Gastrocnemius medialis (tissue), 4 donors: ENCODE measurements around the gene ATP7B. TPM values are rescaled to one million over a fixed set of nuclear protein-coding genes. Genes with fewer than 3 reads are reported as not detected.

Experiments used
- ATAC-seq, 2 donors: fragments of 150-250 bp; one replicate each; pipeline ENCODE4 v1.9.1; 2016
- DNase-seq, 2 donors: peaks; one replicate each; pipeline ENCODE4 v3.0.0-alpha.2; 2019
- H3K27ac ChIP-seq, 4 donors: fragments of 200-600 bp; sonication (generic); 1 replicate in 1 of 4; 2 replicates in 3 of 4; pipeline ENCODE4 v1.5.1; 2016 to 2018; ENCODE audit warnings: mild to moderate bottlenecking in 2 of 4, moderate library complexity in 1 of 4
- H3K27me3 ChIP-seq, 3 donors: fragments of 200-600 bp; sonication (generic) in 2 of 3; 1 replicate in 1 of 3; 2 replicates in 2 of 3; pipeline versions ENCODE4 v1.5.1 to v1.6.0; 2016 to 2019; ENCODE audit warnings: mild to moderate bottlenecking in 1 of 3, moderate library complexity in 1 of 3
- H3K36me3 ChIP-seq, 2 donors: fragments of 200-600 bp; sonication (generic) in 1 of 2; one replicate each; pipeline ENCODE4 v1.5.1; 2017 to 2018
- H3K4me1 ChIP-seq, 2 donors: fragments of 200-600 bp; sonication (generic) in 1 of 2; one replicate each; pipeline ENCODE4 v1.5.1; 2016 to 2017; ENCODE audit warnings: mild to moderate bottlenecking in 2 of 2
- H3K4me3 ChIP-seq, 4 donors: fragments of 200-600 bp; sonication (generic) in 3 of 4; 1 replicate in 1 of 4; 2 replicates in 3 of 4; pipeline ENCODE4 v1.5.1; 2016 to 2019; ENCODE audit warnings: mild to moderate bottlenecking in 2 of 4
- H3K9me3 ChIP-seq, 3 donors: fragments of 200-600 bp; sonication (generic) in 2 of 3; 1 replicate in 1 of 3; 2 replicates in 2 of 3; pipeline ENCODE4 v1.5.1; 2016 to 2019
- CTCF ChIP-seq, 5 experiments: fragments of 450-650 bp in 3 of 5; fragments of 200-600 bp in 2 of 5; sonication (generic) in 2 of 5; IDR thresholded peaks in 4 of 5; conservative IDR thresholded peaks in 1 of 5; 1 replicate in 4 of 5; 2 replicates in 1 of 5; pipeline ENCODE4 v1.5.1; 2016 to 2019; ENCODE audit warnings: antibody characterized with exemption in 5 of 5, mild to moderate bottlenecking in 3 of 5, moderate library complexity in 3 of 5
- POLR2A ChIP-seq, 2 donors: fragments of 450-650 bp; IDR thresholded peaks; one replicate each; pipeline ENCODE4 v1.6.1; 2017; ENCODE audit warnings: antibody characterized with exemption in 2 of 2, mild to moderate bottlenecking in 2 of 2, moderate library complexity in 2 of 2
- in situ Hi-C, 4 donors: fragments of 200-750 bp; cut with MboI; loops; one replicate each; pipeline versions ENCODE4 v1.15.0 to v1.8.0; 2017; ENCODE audit warnings: low sequenced_read_pairs in 4 of 4
- intact Hi-C: fragments of 100-400 bp; cut with DNase I; formaldehyde crosslinking; loops from one replicate; pipeline ENCODE4 v1.15.1; 2023; ENCODE audit warnings: low total_unique reads
- total RNA-seq, 4 donors: library from RNA; depleted of rRNA; stranded (reverse); fragments of >200 nt; gene quantifications; one replicate each; pipeline versions ENCODE4 v1.1.0 to v1.2.3, GENCODE V29; 2016

Gene ATP7B
- total RNA-seq, 4 donors from 2014 or later: 1.6 to 3.3 (median 2.6) TPM

DNA sequence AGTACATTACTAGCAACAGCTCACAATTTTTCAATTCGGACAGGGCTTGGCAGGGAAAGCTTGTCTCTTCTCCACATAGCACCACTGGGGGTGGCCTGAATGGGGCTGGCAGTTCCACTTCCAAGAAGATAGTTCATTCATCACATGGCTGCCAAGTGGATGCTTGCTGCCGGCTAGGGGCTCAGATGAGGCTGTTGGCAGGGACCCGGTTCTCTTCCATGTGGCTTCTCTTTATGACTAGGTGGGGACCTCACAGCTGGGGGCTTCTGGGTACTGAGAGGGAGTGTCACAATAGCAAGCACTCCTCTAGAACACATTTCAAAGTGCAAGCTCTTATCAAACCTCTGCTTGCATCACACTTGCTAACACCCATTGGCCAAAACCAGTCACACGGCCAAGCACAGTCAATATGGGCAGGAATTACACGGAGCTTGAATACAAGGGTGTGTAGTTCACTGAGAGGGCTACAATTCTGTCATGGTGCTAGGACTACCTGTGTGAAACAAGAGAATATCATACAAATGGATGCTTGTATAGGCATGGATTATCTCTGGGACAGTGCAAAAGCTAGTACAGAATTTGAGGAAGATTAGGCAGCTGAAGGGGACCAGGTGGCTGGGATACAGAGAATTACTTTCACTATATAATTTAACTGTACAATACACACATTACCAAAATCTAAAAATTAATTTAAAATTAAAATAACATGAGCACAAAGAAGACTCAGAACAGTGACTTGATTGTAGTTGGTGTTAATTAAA lies 32.3 kb downstream of the ATP7B start:
- H3K27ac ChIP-seq: no peak overlapping the region
- TF ChIP-seq CTCF (IDR thresholded peaks at IDR 0.05 in 4 of 5, conservative IDR thresholded peaks at IDR 0.05 in 1 of 5) (no peak), POLR2A (IDR thresholded peaks at IDR 0.05) (no peak)

DNA sequence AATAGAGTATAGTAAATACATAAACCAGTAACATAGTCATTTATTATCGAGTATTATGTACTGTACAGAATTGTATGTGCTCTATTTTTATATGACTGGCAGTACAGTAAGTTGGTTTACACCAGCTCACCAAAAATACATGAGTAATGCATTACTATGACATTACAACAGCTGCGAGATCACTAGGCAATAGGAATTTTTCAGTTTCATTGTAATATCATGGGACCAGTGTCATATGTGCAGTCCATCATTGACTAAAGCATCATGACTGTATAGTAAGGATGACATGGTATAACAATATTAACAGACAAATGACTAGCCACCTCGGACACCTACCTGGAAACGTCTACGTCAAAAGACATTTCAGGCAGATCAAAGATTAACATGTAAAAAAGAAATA lies 33.6 kb downstream of the ATP7B start:
- H3K4me1 ChIP-seq: no peaks in the 10 kb centered on the region
- intact Hi-C loops: no loop called here
- no peaks in the 10 kb centered on the region for H3K36me3 ChIP-seq
- H3K9me3 ChIP-seq: no peaks in the 10 kb centered on the region
- no peaks in the 10 kb centered on the region for H3K27me3 ChIP-seq
- DNase-seq (no peak), ATAC-seq (no peak)
- no peak overlapping the region for H3K4me3 ChIP-seq
- TF ChIP-seq CTCF (IDR thresholded peaks at IDR 0.05 in 4 of 5, conservative IDR thresholded peaks at IDR 0.05 in 1 of 5) (no peak), POLR2A (IDR thresholded peaks at IDR 0.05) (no peak)
- H3K27ac ChIP-seq: no peak overlapping the region
- in situ Hi-C loops: no loop called here

More for the DNA sequence above, 32.3 kb downstream of the ATP7B start:
- H3K4me3 ChIP-seq: no peak overlapping the region
- H3K4me1 ChIP-seq: no peaks in the 10 kb centered on the region
- H3K36me3 ChIP-seq: no peaks in the 10 kb centered on the region
- no peak for ATAC-seq
- H3K9me3 ChIP-seq: no peaks in the 10 kb centered on the region
- no peaks in the 10 kb centered on the region for H3K27me3 ChIP-seq
- DNase-seq: no peak
- intact Hi-C loops (no loop called here), in situ Hi-C loops (no loop called here)

DNA sequence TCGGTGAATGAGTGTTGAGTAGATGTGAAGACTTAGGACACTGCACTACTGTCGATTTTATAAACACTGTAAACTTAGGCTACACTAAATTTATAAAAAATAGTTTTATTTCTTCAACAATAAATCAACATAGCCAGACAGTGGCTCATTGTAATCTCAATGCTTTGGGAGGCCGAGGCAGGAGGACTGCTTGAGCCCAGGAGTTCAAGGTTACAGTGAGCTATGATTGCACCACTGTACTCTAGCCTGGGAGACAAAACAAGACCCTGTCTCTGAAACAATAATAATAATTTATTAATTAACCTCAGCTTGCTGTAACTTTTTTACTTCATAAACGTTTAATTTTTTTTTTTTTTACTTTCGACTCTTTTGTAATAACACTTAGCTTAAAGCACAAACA lies 34.4 kb downstream of the ATP7B start:
- H3K4me1 ChIP-seq: no peaks in the 10 kb centered on the region
- no peaks in the 10 kb centered on the region for H3K36me3 ChIP-seq
- no peaks in the 10 kb centered on the region for H3K9me3 ChIP-seq
- H3K27ac ChIP-seq: no peak overlapping the region
- ATAC-seq (no peak), DNase-seq (no peak)
- in situ Hi-C loops (no loop called here), intact Hi-C loops (no loop called here)
- TF ChIP-seq CTCF (IDR thresholded peaks at IDR 0.05 in 4 of 5, conservative IDR thresholded peaks at IDR 0.05 in 1 of 5) (no peak), POLR2A (IDR thresholded peaks at IDR 0.05) (no peak)
- H3K4me3 ChIP-seq: no peak overlapping the region
- H3K27me3 ChIP-seq: no peaks in the 10 kb centered on the region

GRCh38 chr13:51976423-51976822 lies 34.8 kb downstream of the ATP7B start:
- Histone ChIP-seq H3K36me3 (no peaks in the 10 kb centered on the region), H3K27me3 (no peaks in the 10 kb centered on the region), H3K4me3 (no peak overlapping the region), H3K9me3 (no peaks in the 10 kb centered on the region), H3K27ac (no peak overlapping the region), H3K4me1 (no peaks in the 10 kb centered on the region)
- no peak for DNase-seq
- no peak for TF ChIP-seq POLR2A (IDR thresholded peaks at IDR 0.05)
- no peak for TF ChIP-seq CTCF (IDR thresholded peaks at IDR 0.05 in 4 of 5, conservative IDR thresholded peaks at IDR 0.05 in 1 of 5)
- in situ Hi-C loops: no loop called here
- intact Hi-C loops: no loop called here
- no peak for ATAC-seq

- Histone ChIP-seq H3K9me3 (no peaks in the 10 kb centered on the region), H3K27me3 (no peaks in the 10 kb centered on the region), H3K4me1 (peaks cover 0 to 3% of the 10 kb centered on the region in 2 donors), H3K4me3 (no peak overlapping the region), H3K36me3 (peaks cover 0 to 4% of the 10 kb centered on the region in 2 donors), H3K27ac (no peak overlapping the region)
- in situ Hi-C loops: no loop called here
- ATAC-seq (no peak), DNase-seq (no peak)
- TF ChIP-seq CTCF (IDR thresholded peaks at IDR 0.05 in 4 of 5, conservative IDR thresholded peaks at IDR 0.05 in 1 of 5) (no peak), POLR2A (IDR thresholded peaks at IDR 0.05) (no peak)
- intact Hi-C loops: no loop called here
Measured at GRCh38 chr13:51974482-51974881, 36.8 kb downstream of the ATP7B start.
